ENCODE measurements around the gene DNAH9.
A peak's percentile ranks its signal among the peaks of the same experiment; 100 is the strongest.

Gene DNAH9

GRCh38 chr17:11840831-11841230 is 242.6 kb downstream of the DNAH9 start:
- no peak for DNase-seq (ENCODE audit: low spot score)

DNA sequence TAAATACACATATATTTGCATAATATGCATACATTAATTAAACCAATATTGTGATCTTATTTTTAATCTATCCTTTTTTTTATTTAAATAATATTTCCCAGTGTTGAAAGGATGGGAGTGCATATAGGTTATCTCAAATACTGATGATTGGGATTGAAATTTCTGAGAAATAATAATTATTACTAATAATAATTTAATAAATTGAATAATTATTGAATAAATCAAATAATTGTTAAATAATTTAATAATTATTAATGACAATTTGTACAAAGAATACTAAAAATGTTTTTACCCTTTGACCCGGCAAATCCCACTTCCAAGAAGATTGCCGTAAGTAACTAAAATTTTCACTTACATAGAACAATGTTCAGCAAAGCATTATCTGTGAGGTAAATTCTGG is 250.1 kb downstream of the DNAH9 start:
- DNase-seq (ENCODE audit: low spot score) = no peak

- DNase-seq (ENCODE audit: low spot score) = no peak
Observed at GRCh38 chr17:11852231-11852630, 254.0 kb downstream of the DNAH9 start.

- no peak for DNase-seq (ENCODE audit: low spot score)
Observed at GRCh38 chr17:11852912-11853311, 254.6 kb downstream of the DNAH9 start.

DNA sequence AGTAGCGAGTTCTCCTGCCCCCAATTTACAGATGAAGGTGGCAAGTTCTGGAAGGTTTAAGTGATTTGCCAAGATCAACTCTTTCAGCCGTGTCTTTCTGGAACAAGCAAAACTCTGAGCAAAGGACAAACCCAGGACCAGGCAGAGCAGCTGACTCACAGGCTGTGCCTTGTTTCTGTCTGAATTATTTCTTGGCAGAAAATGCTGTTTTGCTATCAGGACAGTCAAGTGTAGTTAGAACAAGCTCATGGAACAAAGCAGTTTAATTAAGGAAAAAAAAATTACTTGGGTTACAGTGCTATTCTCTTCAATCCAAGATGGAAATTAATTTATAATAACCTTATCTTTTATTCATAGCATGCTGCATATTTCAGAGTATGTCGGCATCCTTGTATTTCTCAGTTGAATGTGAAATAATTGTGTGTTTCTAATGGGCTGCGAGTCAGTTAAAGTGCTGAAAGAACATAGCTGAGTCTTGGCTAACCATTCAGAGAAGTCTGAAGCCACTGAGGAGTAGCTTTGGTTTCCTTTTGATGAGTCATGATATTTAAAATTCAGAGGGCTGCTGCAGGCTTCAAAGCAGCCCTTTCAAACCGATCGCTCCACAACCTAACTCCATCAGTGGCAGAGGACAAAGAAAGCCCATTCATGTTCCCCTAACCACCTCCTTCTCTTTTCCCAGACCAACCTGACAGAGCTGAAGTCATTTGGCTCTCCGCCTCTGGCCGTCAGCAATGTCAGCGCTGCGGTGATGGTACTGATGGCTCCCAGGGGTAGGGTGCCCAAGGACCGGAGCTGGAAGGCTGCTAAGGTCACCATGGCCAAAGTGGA is 255.3 kb downstream of the DNAH9 start:
- DNase-seq (ENCODE audit: low spot score) = peak; percentile 93

DNA sequence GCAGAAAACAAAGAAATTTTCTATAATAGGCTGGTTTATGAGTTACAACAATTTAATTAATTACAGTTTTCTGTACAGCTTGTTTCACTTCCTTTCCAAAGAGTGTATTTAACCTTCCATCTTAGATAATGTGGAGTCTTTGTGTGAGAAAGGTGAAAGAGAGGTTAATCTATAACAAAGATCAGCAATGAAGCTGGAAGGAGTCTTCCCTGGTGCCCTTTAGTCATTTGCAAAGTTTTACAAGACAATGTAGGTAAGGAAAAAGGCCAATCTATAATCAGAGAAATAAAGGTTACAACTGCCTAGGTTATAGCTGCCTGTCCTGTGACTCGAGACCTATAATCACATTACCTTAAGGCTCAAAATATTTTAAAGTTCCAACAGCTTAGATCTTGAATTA is 257.0 kb downstream of the DNAH9 start:
- DNase-seq (ENCODE audit: low spot score) = no peak

GRCh38 chr17:11857006-11857405 is 258.7 kb downstream of the DNAH9 start:
- no peak for DNase-seq (ENCODE audit: low spot score)

DNA sequence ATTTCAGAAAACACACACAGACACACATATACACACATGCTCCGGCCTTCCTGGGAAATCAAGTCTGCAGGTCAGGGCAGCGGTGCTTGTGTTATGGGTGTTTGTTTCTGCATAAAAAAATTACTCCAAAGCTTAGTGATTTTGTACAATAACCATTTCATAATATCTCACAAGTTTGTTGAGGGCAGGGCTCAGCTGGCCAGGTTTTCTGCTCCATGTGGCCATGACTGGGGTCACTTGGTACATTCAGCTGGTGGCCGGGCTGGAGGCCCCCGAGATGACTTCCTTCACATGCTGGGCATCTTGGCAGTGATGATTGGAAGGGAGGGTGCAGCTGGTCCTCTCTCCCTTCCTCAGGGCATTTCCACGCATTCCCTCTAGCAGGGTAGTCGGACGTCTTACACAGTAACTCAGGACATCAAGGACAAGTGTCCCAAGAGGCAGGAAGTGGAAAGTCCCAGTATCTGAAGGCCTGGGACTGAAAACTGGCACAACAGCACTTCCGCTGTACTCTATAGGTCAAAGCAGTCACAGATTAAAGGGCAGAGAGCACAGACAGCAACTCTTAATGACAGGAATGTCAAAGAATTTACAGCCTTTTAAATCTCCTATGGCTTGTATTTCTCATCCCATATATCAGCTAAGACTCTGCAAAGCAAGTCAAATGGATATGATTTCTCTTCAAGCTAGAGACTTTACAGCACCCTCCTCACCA is 271.6 kb downstream of the DNAH9 start:
- DNase-seq (ENCODE audit: low spot score) = no peak

DNA sequence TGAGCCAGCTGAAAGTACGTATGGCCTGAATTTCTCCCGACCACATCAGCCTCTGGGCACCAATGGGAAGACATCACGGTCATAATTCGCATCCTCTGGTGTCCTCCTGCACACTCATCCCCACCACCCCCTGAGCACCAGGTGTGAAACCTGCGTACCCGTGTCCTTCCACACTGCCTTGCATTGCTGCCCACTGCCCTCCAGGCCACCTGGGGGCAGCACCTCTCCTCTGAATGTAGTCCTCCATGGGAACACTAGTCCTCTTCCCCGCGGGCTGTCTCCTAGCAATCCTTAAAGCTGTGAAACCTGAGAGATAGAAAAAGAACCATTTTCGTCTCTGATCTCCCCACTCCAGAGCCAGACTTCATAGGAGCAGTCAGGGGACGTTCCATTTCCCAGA is 273.5 kb downstream of the DNAH9 start:
- no peak for DNase-seq (ENCODE audit: low spot score)

GRCh38 chr17:11874756-11875155 is 276.5 kb downstream of the DNAH9 start:
- DNase-seq (ENCODE audit: low spot score) = no peak

DNA sequence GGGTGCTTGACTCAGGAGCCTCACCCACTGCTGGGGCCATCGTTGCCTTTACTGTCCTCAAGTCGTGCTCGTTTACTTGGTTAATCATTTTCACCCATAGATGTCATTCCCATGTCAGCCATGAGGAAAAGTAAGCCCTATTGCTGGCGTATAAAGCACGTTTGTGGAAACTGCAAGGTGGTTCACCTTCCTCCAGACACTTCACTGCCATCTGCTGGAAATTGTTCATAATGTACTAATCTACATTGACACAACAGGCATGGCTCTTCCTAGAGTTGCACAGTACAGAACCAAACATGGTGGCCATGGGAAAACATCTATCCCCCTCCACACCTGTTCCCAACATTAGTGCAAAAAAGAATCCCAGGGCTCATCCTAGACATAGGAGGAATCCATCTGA is 282.4 kb downstream of the DNAH9 start:
- peak; percentile 79 for DNase-seq (ENCODE audit: low spot score)

- DNase-seq (ENCODE audit: low spot score) = peak; percentile 61
Observed at GRCh38 chr17:11882716-11883115, 284.4 kb downstream of the DNAH9 start.

- no peak for DNase-seq (ENCODE audit: low spot score)
Observed at GRCh38 chr17:11885051-11885450, 286.8 kb downstream of the DNAH9 start.

GRCh38 chr17:11889266-11889665 is 291.0 kb downstream of the DNAH9 start:
- no peak for DNase-seq (ENCODE audit: low spot score)

- no peak for DNase-seq (ENCODE audit: low spot score)
Observed at GRCh38 chr17:11893862-11894261, 295.6 kb downstream of the DNAH9 start.

DNA sequence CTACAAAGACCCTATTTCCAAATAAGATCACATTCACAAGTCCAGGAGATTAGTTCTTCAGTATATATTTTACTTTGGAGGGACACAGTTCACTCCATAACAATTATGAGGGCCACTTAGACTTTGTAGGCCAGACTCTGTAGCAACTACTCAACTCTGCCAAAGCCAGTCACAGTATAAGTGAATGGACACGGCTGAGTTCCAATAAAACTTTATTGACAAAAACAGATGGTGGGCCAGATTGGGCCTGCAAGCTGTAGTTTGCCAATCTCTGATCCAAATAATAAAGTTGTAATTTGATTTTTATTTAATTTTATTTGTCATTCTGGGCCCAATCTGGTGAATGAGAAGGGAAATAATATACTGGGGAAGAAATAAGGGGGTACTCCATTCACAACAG is 297.9 kb downstream of the DNAH9 start:
- DNase-seq (ENCODE audit: low spot score) = no peak

DNA sequence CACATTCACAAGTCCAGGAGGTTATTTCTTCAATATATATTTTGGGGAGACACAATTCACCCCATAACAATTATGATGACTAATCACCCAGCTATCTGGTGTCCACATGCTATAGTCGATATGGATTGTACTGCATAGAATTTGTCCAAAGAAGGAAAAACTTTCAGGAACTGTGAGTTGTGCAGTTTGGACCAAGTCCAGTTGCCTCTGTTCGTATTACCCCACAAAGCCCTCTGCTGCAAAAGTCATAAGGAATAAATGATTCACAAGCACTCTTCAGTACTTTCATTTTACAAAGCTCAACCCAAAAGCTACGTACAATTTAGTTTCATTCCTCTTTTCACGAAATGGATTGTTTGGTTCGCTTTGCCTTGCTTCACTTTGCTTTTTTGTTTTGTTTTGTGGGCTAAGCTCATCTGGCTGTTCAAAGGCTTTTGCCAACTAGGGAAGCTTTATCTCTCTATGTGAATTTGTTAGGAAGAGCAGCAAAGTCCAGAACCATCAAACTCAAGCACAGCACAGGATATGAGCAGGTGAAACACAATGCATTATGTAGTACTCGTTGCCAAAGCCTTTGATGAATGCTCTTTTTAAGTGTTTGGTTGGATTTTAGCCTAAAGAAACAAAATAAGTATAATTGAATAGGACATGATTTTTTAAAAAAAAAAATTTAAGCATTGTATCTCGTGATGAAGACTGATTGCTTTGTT is 300.4 kb downstream of the DNAH9 start:
- DNase-seq (ENCODE audit: low spot score) = no peak

GRCh38 chr17:11899537-11899942 is 301.3 kb downstream of the DNAH9 start:
- DNase-seq (ENCODE audit: low spot score) = no peak

DNA sequence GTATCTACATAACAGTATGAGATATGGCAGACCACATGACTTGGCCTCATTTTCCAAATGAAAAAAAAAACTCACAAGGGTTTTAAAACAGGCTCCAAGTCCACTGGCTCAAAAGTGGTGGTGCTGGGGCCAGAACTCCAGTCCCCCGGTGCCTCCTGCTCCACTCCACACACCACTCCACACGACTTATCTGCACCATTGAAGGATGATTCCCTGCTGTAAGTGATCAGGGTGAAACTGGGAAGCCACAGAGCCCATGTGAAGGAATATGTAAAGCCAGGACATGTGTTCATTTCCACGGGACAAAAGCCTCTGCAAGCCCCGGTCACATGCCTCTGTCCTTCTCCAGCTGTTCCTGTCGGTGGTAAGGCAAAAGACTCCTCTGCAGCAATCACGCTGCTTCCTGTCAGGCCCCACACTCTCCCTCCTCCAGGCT is 301.8 kb downstream of the DNAH9 start:
- no peak for DNase-seq (ENCODE audit: low spot score)

GRCh38 chr17:11900655-11901054 is 302.4 kb downstream of the DNAH9 start:
- DNase-seq (ENCODE audit: low spot score) = no peak

DNA sequence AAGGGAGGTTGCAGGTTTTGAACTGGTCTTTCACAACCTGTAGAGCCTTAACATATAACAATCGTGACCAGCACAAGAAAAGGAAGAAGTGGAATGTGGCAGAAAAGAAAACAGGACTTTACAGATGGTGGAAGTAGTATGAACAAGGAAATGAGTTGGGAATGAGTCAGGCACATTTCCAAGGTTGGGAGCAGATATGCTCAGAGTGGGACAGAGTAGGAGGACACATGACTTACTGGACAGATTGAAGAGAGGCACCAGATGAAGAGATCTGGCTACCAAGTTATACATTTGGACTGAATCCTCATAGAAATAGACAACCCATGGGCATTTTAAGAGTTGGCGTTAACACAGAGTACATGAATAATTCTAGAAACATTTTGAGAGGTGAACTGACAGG is 303.7 kb downstream of the DNAH9 start:
- DNase-seq (ENCODE audit: low spot score) = no peak

GRCh38 chr17:11908711-11909146 is 310.5 kb downstream of the DNAH9 start:
- peak; percentile 8 for DNase-seq (ENCODE audit: low spot score)

DNA sequence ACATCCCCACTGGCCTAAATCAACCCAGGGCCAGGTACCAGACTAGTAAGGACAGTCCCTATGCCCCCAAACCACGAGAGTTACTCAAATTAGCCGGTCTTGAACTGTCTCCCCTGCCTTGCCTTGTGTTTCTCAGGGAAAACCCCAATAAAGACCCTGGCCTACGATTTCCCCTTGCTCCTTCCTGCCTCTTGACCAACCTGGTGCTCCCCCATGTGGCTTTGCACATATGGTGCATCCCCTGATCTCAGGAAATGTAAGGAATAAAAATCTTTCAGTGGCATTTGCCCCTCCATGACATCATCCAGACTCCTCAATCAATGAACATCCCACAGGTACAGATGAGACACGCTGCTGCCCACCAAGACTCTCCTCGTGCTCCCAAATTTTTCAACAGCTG is 311.1 kb downstream of the DNAH9 start:
- no peak for DNase-seq (ENCODE audit: low spot score)
